H1 (cell line): Measurements from ENCODE around the gene RNF220. TPM values are rescaled to one million over a fixed set of nuclear protein-coding genes. Genes with fewer than 3 reads are reported as not detected.
A peak's percentile ranks its signal among the peaks of the same experiment; 100 is the strongest.

ENCODE experiments used
- CTCF ChIA-PET: fragments of 300-600 bp; sonication (Branson Sonifier 250); formaldehyde crosslinking; loops from one replicate; lab custom pipeline; 2021; ENCODE audit not compliant: partially characterized antibody; lab: Charles Lee
- POLR2A ChIA-PET: fragments of 300-600 bp; sonication (Branson Sonifier 250); formaldehyde crosslinking; loops from one replicate; lab custom pipeline; 2021; ENCODE audit warnings: inconsistent platforms; ENCODE audit not compliant: partially characterized antibody; lab: Charles Lee
- DNase-seq, 2 experiments: peaks; one replicate each; pipeline versions ENCODE4 v3.0.0 to v3.0.0-alpha.2; 2010 to 2022; ENCODE audit warnings: low spot score in 2 of 2, low read depth in 1 of 2, mixed read lengths in 1 of 2
- FAIRE-seq: peaks from 2 replicates; lab custom pipeline; 2011; peaks lifted over from hg19 to GRCh38; lab: Jason Lieb, UNC
- H2AFZ ChIP-seq: 2 replicates; pipeline ENCODE4 v1.8.1; 2012; ENCODE audit warnings: low read length, inconsistent platforms
- H2AK5ac ChIP-seq: 2 replicates; pipeline ENCODE4 v1.6.1; 2013; ENCODE audit warnings: low read depth, low read length
- H2BK120ac ChIP-seq: replicated peaks from 2 replicates; pipeline ENCODE3; 2013; ENCODE audit warnings: low read depth, low read length, inconsistent platforms
- H2BK12ac ChIP-seq: 2 replicates; pipeline ENCODE4 v1.6.1; 2013; ENCODE audit warnings: low read depth, low read length
- H2BK15ac ChIP-seq: 2 replicates; pipeline ENCODE4 v1.6.1; 2013; ENCODE audit warnings: low read length
- H2BK20ac ChIP-seq: 2 replicates; pipeline ENCODE4 v1.6.1; 2013; ENCODE audit warnings: low read length
- H2BK5ac ChIP-seq: 2 replicates; pipeline ENCODE4 v1.6.1; 2013; ENCODE audit warnings: low read depth, low read length
- H3K14ac ChIP-seq: 2 replicates; pipeline ENCODE4 v1.6.1; 2013; ENCODE audit warnings: inconsistent platforms; ENCODE audit not compliant: insufficient read length
- H3K18ac ChIP-seq: 2 replicates; pipeline ENCODE4 v1.6.1; 2013; ENCODE audit warnings: low read length; ENCODE audit errors: extremely low read depth
- H3K23ac ChIP-seq: 2 replicates; pipeline ENCODE4 v1.6.1; 2013; ENCODE audit warnings: inconsistent platforms; ENCODE audit not compliant: insufficient read length
- H3K23me2 ChIP-seq: 2 replicates; pipeline ENCODE4 v1.6.1; 2013; ENCODE audit warnings: low read depth, low read length
- H3K27ac ChIP-seq: 2 replicates; pipeline ENCODE4 v1.6.1; 2011; ENCODE audit warnings: low read depth, low read length, inconsistent platforms
- H3K27me3 ChIP-seq, 4 experiments: replicated peaks in 1 of 4; 1 replicate in 1 of 4; 2 replicates in 3 of 4; pipeline versions ENCODE4 v1.6.1 to v1.8.1; 2011 to 2013; ENCODE audit warnings: low read length in 3 of 4, mild to moderate bottlenecking in 3 of 4, inconsistent platforms in 2 of 4, mixed read lengths in 2 of 4, moderate library complexity in 1 of 4; ENCODE audit not compliant: control insufficient read depth in 3 of 4, insufficient read depth in 3 of 4; ENCODE audit errors: extremely low read depth in 1 of 4
- H3K36me3 ChIP-seq, 4 experiments: 2 replicates each; pipeline versions ENCODE4 v1.6.1 to v1.8.1; 2011 to 2013; ENCODE audit warnings: mild to moderate bottlenecking in 4 of 4, low read length in 3 of 4, moderate library complexity in 2 of 4, control low read depth in 1 of 4, inconsistent platforms in 1 of 4; ENCODE audit not compliant: insufficient read depth in 4 of 4, control insufficient read depth in 2 of 4
- H3K4ac ChIP-seq: replicated peaks from 2 replicates; pipeline ENCODE3; 2013; ENCODE audit warnings: low read length, low read depth, mixed read lengths, inconsistent platforms; ENCODE audit not compliant: insufficient read length
- H3K4me1 ChIP-seq, 4 experiments: replicated peaks in 1 of 4; 1 replicate in 1 of 4; 2 replicates in 3 of 4; pipeline versions ENCODE4 v1.6.1 to v1.8.1; 2011 to 2013; ENCODE audit warnings: low read length in 3 of 4, inconsistent platforms in 2 of 4, mixed read lengths in 1 of 4; ENCODE audit not compliant: insufficient read depth in 4 of 4, control insufficient read depth in 3 of 4
- H3K4me2 ChIP-seq, 2 experiments: 2 replicates each; pipeline versions ENCODE4 v1.6.1 to v1.8.1; 2011 to 2013; ENCODE audit warnings: low read depth in 2 of 2, low read length in 2 of 2, control low read depth in 1 of 2, inconsistent platforms in 1 of 2, mild to moderate bottlenecking in 1 of 2; ENCODE audit not compliant: insufficient read depth in 1 of 2
- H3K4me3 ChIP-seq, 4 experiments: fragments of 200-600, 300-600 bp in 1 of 4; sonication (generic), shearing (Covaris generic), sonication (Bioruptor Twin) in 1 of 4; 2 replicates each; pipeline versions ENCODE4 v1.5.1 to v1.8.1; 2011 to 2016; ENCODE audit warnings: low read length in 4 of 4, low read depth in 3 of 4, control low read depth in 2 of 4, inconsistent platforms in 2 of 4, mild to moderate bottlenecking in 2 of 4, mixed read lengths in 1 of 4, moderate library complexity in 1 of 4; ENCODE audit not compliant: insufficient read depth in 2 of 4; ENCODE audit errors: extremely low read depth in 1 of 4
- H3K56ac ChIP-seq: replicated peaks from 2 replicates; pipeline ENCODE3; 2013; ENCODE audit warnings: low read depth, mild to moderate bottlenecking, mixed read lengths, low read length, inconsistent platforms; ENCODE audit not compliant: insufficient read length
- H3K79me1 ChIP-seq: 2 replicates; pipeline ENCODE4 v1.6.1; 2013; ENCODE audit warnings: low read depth, low read length, control low read depth
- H3K79me2 ChIP-seq, 2 experiments: 2 replicates each; pipeline versions ENCODE4 v1.6.1 to v1.8.1; 2012 to 2013; ENCODE audit warnings: low read length in 2 of 2, mild to moderate bottlenecking in 2 of 2, inconsistent platforms in 1 of 2; ENCODE audit not compliant: insufficient read depth in 2 of 2, control insufficient read depth in 1 of 2
- H3K9ac ChIP-seq, 4 experiments: replicated peaks in 1 of 4; 1 replicate in 1 of 4; 2 replicates in 3 of 4; pipeline versions ENCODE4 v1.6.1 to v1.8.1; 2011 to 2013; ENCODE audit warnings: low read depth in 3 of 4, low read length in 3 of 4, control low read depth in 2 of 4, mild to moderate bottlenecking in 2 of 4, moderate library complexity in 2 of 4, inconsistent platforms in 1 of 4; ENCODE audit errors: extremely low read depth in 1 of 4
- H3K9me3 ChIP-seq, 2 experiments: 2 replicates each; pipeline versions ENCODE4 v1.6.1 to v1.8.1; 2012 to 2013; ENCODE audit warnings: mild to moderate bottlenecking in 2 of 2, moderate library complexity in 2 of 2, control low read depth in 1 of 2, inconsistent platforms in 1 of 2, low read depth in 1 of 2, low read length in 1 of 2, mixed read lengths in 1 of 2; ENCODE audit not compliant: insufficient read depth in 2 of 2
- H4K20me1 ChIP-seq, 2 experiments: replicated peaks in 1 of 2; 2 replicates each; pipeline versions ENCODE3 to v1.8.1; 2011 to 2013; ENCODE audit warnings: inconsistent platforms in 2 of 2, low read length in 2 of 2, mild to moderate bottlenecking in 1 of 2; ENCODE audit not compliant: insufficient read depth in 2 of 2, control insufficient read depth in 1 of 2
- H4K5ac ChIP-seq: 2 replicates; pipeline ENCODE4 v1.6.1; 2013; ENCODE audit warnings: low read length, low read depth, mixed read lengths, inconsistent platforms; ENCODE audit not compliant: insufficient read length
- H4K8ac ChIP-seq: 2 replicates; pipeline ENCODE4 v1.8.0; 2013; ENCODE audit warnings: mild to moderate bottlenecking, moderate library complexity, low read length, inconsistent platforms; ENCODE audit not compliant: insufficient read depth; ENCODE audit errors: extremely low read depth
- H4K91ac ChIP-seq: replicated peaks from 2 replicates; pipeline ENCODE3; 2013; ENCODE audit warnings: low read length, mixed read lengths, inconsistent platforms; ENCODE audit not compliant: insufficient read length
- ASH2L ChIP-seq: fragments of 200-600, 300-600 bp; sonication (generic); IDR thresholded peaks from one replicate; pipeline ENCODE4 v1.7.1; 2017; ENCODE audit warnings: low read length
- CBX8 ChIP-seq: fragments of 300-800, 300-1000 bp; sonication (generic); IDR thresholded peaks from 2 replicates; pipeline ENCODE4 v1.7.1; 2016; ENCODE audit warnings: low read depth, low read length, borderline replicate concordance
- EGR1 ChIP-seq: IDR thresholded peaks from 2 replicates; pipeline ENCODE4 v1.6.1; 2011; ENCODE audit warnings: low read depth, low read length, borderline replicate concordance
- EZH2 ChIP-seq: fragments of 200-600 bp; sonication (generic); IDR thresholded peaks from 2 replicates; pipeline ENCODE4 v1.7.1; 2012; ENCODE audit warnings: low read depth, mild to moderate bottlenecking, moderate library complexity, low read length, inconsistent platforms; ENCODE audit not compliant: severe bottlenecking
- HDAC6 ChIP-seq: IDR thresholded peaks from one replicate; pipeline ENCODE4 v1.7.1; 2012; ENCODE audit warnings: low read depth, mild to moderate bottlenecking, inconsistent platforms, low read length, moderate library complexity
- NRF1 ChIP-seq: IDR thresholded peaks from 2 replicates; pipeline ENCODE4 v1.6.1; 2011; ENCODE audit warnings: mild to moderate bottlenecking, low read depth, low read length, improper control_type of control experiment
- RBBP5 ChIP-seq: IDR thresholded peaks from 2 replicates; pipeline ENCODE4 v1.7.1; 2012; ENCODE audit warnings: low read depth, mild to moderate bottlenecking, inconsistent platforms, low read length, moderate library complexity, borderline replicate concordance
- SIN3A ChIP-seq, 2 experiments: IDR thresholded peaks in 1 of 2; conservative IDR thresholded peaks in 1 of 2; 2 replicates each; pipeline ENCODE4 v1.6.1; 2011 to 2012; ENCODE audit warnings: low read length in 2 of 2, improper control_type of control experiment in 1 of 2, low read depth in 1 of 2, mild to moderate bottlenecking in 1 of 2
- TBP ChIP-seq: IDR thresholded peaks from 2 replicates; pipeline ENCODE4 v1.6.1; 2011; ENCODE audit warnings: low read depth, low read length, improper control_type of control experiment
- WGBS, 2 experiments: shearing (Covaris generic) in 1 of 2; methylation state at CpG; one replicate each; pipeline versions ENCODE4 v1.1.6 to v1.1.7; 2013 to 2015; ENCODE audit warnings: low lambda C conversion rate in 2 of 2, mixed read lengths in 2 of 2, inconsistent platforms in 1 of 2, low coverage in 1 of 2, missing lambda C conversion rate in 1 of 2; ENCODE audit not compliant: insufficient replicate concordance in 2 of 2, insufficient coverage in 1 of 2, insufficient read length in 1 of 2; ENCODE audit errors: extremely low coverage in 1 of 2, missing lambda C conversion rate in 1 of 2; 5-methylcytosine and 5-hydroxymethylcytosine counted together
- polyA plus RNA-seq, 7 experiments: library from polyadenylated mRNA; depleted of rRNA in 3 of 7; stranded (reverse) in 5 of 7; unstranded in 2 of 7; fragments of >200 nt in 5 of 7; fragments of 200-250 nt in 2 of 7; gene quantifications; 1 replicate in 5 of 7; 2 replicates in 1 of 7; 4 replicates in 1 of 7; pipeline versions ENCODE4 v1.2.1 to v1.2.3, GENCODE V29; 2011 to 2013; ENCODE audit warnings: missing spikeins in 2 of 7, mixed read lengths in 2 of 7
- total RNA-seq: library from RNA; stranded (reverse); fragmentation: NEBNext Ultra II Directional; extraction: Animal tissue kit (Norgen Biotek cat#: 25700); gene quantifications from 2 replicates; pipeline ENCODE4 v1.2.1, GENCODE V29; 2021
- TF ChIP-seq, protein P1 (sequence below): IDR thresholded peaks from 2 replicates; pipeline ENCODE4 v1.6.1; 2011; ENCODE audit warnings: low read depth, mild to moderate bottlenecking, low read length; ENCODE audit not compliant: insufficient read depth

Gene RNF220
- total and polyA plus RNA-seq, 2 of the 8 experiments (the other 6 are each of a cell fraction or from before 2014, with no cell fraction given): 123 to 160 TPM

DNA sequence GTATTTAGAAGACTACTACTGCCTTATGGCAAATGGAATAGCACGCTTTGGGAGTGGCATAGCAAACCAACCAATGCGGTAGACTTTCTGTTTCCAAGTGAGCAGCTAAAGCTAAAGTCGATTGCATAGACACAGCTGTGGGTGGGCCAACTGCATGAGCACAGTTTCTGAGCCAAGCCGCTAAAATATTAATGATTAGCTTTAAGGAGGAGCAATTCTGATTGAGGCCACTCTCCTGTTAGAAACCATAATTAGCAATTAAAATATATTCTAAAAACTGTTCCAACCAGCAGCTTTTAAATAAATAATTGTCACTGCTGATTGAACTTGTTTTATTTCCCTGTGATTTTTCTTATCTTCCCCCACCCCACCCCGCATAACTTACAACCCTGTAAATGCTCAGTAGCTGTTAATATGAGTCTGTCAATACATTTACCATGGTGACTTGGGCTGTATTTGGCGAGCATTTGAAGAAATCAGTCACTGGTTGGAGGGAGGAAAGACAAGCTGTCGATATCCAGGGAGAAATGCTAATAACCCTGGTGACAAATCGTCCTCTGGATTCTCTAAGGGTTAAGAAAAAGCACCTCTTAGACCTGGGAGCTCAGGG, 32.2 kb downstream of the RNF220 start:
- H3K23ac ChIP-seq: no peak overlapping the region
- no peak overlapping the region for H3K56ac ChIP-seq
- H2AFZ ChIP-seq: no peak overlapping the region
- ChIA-PET CTCF (interaction anchor here (0.8 to 3.1 kb wide), 9 partner anchors 12 to 158 kb away, joined by 3 to 11 read pairs (median 4); no protein-coding TSS in a partner anchor), POLR2A (interaction anchor here (1.1 to 3.3 kb wide), 2 partner anchors 8 to 12 kb away, joined by 3 to 7 read pairs; no protein-coding TSS in a partner anchor)
- H4K20me1 ChIP-seq: no peaks in the 10 kb centered on the region
- no peak overlapping the region for H3K27ac ChIP-seq
- H4K8ac ChIP-seq: no peak overlapping the region
- peaks cover 0 to 10% (median 7%) of the 10 kb centered on the region in 4 experiments; a peak in 4 of 7 replicates for H3K4me1 ChIP-seq
- H3K23me2 ChIP-seq: no peaks in the 10 kb centered on the region
- H3K14ac ChIP-seq: no peak overlapping the region
- H2BK20ac ChIP-seq: no peak overlapping the region
- H3K4ac ChIP-seq: no peak overlapping the region
- no peak overlapping the region for H4K5ac ChIP-seq
- no peak overlapping the region for H3K18ac ChIP-seq
- H2BK120ac ChIP-seq: no peak overlapping the region
- WGBS, 2 experiments: 76% methylated on average over 8 of the region's 8 CpGs; no CpG with 5 or more reads in 1 of the 2 experiments
- no peak overlapping the region for H3K4me3 ChIP-seq
- H3K4me2 ChIP-seq: no peak overlapping the region; a peak in 1 of 4 replicates
- no peaks in the 10 kb centered on the region for H3K27me3 ChIP-seq
- H2BK12ac ChIP-seq: no peak overlapping the region
- H3K36me3 ChIP-seq: no peaks in the 10 kb centered on the region; a peak in 1 of 8 replicates
- no peak overlapping the region for H2BK15ac ChIP-seq
- peak; percentile 71 for FAIRE-seq
- H4K91ac ChIP-seq: no peak overlapping the region
- H2BK5ac ChIP-seq: no peak overlapping the region
- peaks cover 0 to 5% of the 10 kb centered on the region in 2 experiments; a peak in 1 of 4 replicates for H3K79me2 ChIP-seq
- no peak for DNase-seq
- no peak overlapping the region for H3K9ac ChIP-seq
- H3K79me1 ChIP-seq: no peaks in the 10 kb centered on the region; the same call in 1 of the 2 replicates
- H3K9me3 ChIP-seq: no peaks in the 10 kb centered on the region; a peak in 1 of 4 replicates
- H2AK5ac ChIP-seq: no peak overlapping the region
- TF ChIP-seq SIN3A (conservative IDR thresholded peaks at IDR 0.05 in 1 of 2, IDR thresholded peaks at IDR 0.05 in 1 of 2; ENCODE audit: low read depth in 1 of 2, low read length in 2 of 2) (no peak), EZH2 (no peak), EGR1 (no peak), NRF1 (no peak), TBP (no peak), RBBP5 (no peak), HDAC6 (no peak), ASH2L (no peak), CBX8 (no peak)
- TF ChIP-seq, protein P1, sequence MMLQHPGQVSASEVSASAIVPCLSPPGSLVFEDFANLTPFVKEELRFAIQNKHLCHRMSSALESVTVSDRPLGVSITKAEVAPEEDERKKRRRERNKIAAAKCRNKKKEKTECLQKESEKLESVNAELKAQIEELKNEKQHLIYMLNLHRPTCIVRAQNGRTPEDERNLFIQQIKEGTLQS: no peak
